ENCODE measurements around the gene SULF2. TPM values are rescaled to one million over a fixed set of nuclear protein-coding genes. Genes with fewer than 3 reads are reported as not detected.

SULF2 gene
- total RNA-seq, 1 experiment from 2014 or later: 13.0 TPM

GRCh38 chr20:47669927-47670890, 115.1 kb downstream of the SULF2 start:
- Histone ChIP-seq H3K4me1 (ENCODE audit: control insufficient read depth in 1 of 2, insufficient read depth in 2 of 2, low read length in 2 of 2) (no peaks in the 10 kb centered on the region), H3K27me3 (ENCODE audit: insufficient read depth, low read length) (no peaks in the 10 kb centered on the region), H3K9me2 (ENCODE audit: insufficient read depth) (no peaks in the 10 kb centered on the region), H3K4me3 (replicated peaks in 1 of 2; ENCODE audit: low read depth in 1 of 2, low read length in 2 of 2) (no peak overlapping the region), H3K9ac (ENCODE audit: low read length) (no peak overlapping the region), H3K36me3 (ENCODE audit: control insufficient read depth in 1 of 2, insufficient read depth in 2 of 2, low read length in 2 of 2) (no peaks in the 10 kb centered on the region), H3K79me2 (ENCODE audit: insufficient read depth, low read length) (no peaks in the 10 kb centered on the region), H3K4me2 (ENCODE audit: low read length) (no peak overlapping the region), H3K9me3 (ENCODE audit: control insufficient read depth in 1 of 2, insufficient read depth in 1 of 2, low read depth in 1 of 2, low read length in 2 of 2) (no peaks in the 10 kb centered on the region), H4K20me1 (ENCODE audit: insufficient read depth) (no peaks in the 10 kb centered on the region), H3K27ac (ENCODE audit: low read depth, low read length) (no peak overlapping the region), H2AFZ (ENCODE audit: low read depth, low read length, poor library complexity, severe bottlenecking) (no peak overlapping the region)
- DNase-seq (ENCODE audit: low read depth, low spot score) (no peak), ATAC-seq (no peak)
- BruUV-seq (replicated peaks): no TSS peak
- intact Hi-C loops (cut with micrococcal nuclease): loop anchor here (10.0 kb wide), 1 partner anchor 625 kb away; no protein-coding TSS in a partner anchor
- TF ChIP-seq EGR1 (IDR thresholded peaks at IDR 0.05; ENCODE audit: low read depth) (no peak), REST (IDR thresholded peaks at IDR 0.05; ENCODE audit: low read depth) (no peak), ZFX (IDR thresholded peaks at IDR 0.05) (no peak), TCF7L2 (IDR thresholded peaks at IDR 0.05; ENCODE audit: borderline replicate concordance, extremely low read depth, insufficient read depth, insufficient read length) (no peak), CTCF (IDR thresholded peaks at IDR 0.05 in 2 of 3, conservative IDR thresholded peaks at IDR 0.05 in 1 of 3; ENCODE audit: borderline replicate concordance in 1 of 3, insufficient read depth in 1 of 3, low read depth in 2 of 3, low read length in 2 of 3) (no peak), EZH2 (IDR thresholded peaks at IDR 0.05) (no peak), MAX (IDR thresholded peaks at IDR 0.05) (no peak), ELF1 (IDR thresholded peaks at IDR 0.05; ENCODE audit: borderline replicate concordance, low read depth) (no peak), CBX3 (IDR thresholded peaks at IDR 0.05; ENCODE audit: low read depth) (no peak), ZBTB33 (IDR thresholded peaks at IDR 0.05; ENCODE audit: extremely low read depth, insufficient replicate concordance, low read length) (no peak), JUND (IDR thresholded peaks at IDR 0.05) (no peak)
- ChIA-PET CTCF (no interaction called here), POLR2A (no interaction called here), RAD21 (ENCODE audit: low non-redundant PET in 1 of 2, low total read pairs in 2 of 2, uncharacterized antibody in 2 of 2, unreplicated experiment in 2 of 2) (no interaction called here)
